K562 (cell line): Measurements from ENCODE around the gene PET100. TPM values are rescaled to one million over a fixed set of nuclear protein-coding genes. Genes with fewer than 3 reads are reported as not detected.

ENCODE experiments used
- HMGN3 ChIP-seq: IDR thresholded peaks from 2 replicates; pipeline ENCODE4 v1.6.1; 2011; ENCODE audit warnings: borderline replicate concordance, low read depth, mild to moderate bottlenecking, mixed read lengths, low read length; ENCODE audit not compliant: insufficient read length; ENCODE audit errors: extremely low read depth
- JUND ChIP-seq, 2 experiments: IDR thresholded peaks; 2 replicates in 1 of 2; 3 replicates in 1 of 2; pipeline ENCODE4 v1.6.1; 2011; ENCODE audit warnings: borderline replicate concordance in 2 of 2, low read depth in 2 of 2, low read length in 2 of 2, improper control_type of control experiment in 1 of 2, missing biosample characterization in 1 of 2, missing genetic modification characterization in 1 of 2, missing genetic modification reagents in 1 of 2
- NFIC ChIP-seq: fragments of 450-650 bp; IDR thresholded peaks from 2 replicates; pipeline ENCODE4 v1.6.1; 2017; ENCODE audit warnings: mild to moderate bottlenecking, inconsistent platforms
- RBM14 ChIP-seq: fragments of 200-400 bp; formaldehyde crosslinking; IDR thresholded peaks from 2 replicates; pipeline ENCODE4 v1.6.1; 2018; ENCODE audit warnings: low read depth, mild to moderate bottlenecking, low read length, moderate library complexity, borderline replicate concordance; ENCODE audit not compliant: insufficient read depth
- SPI1 ChIP-seq: IDR thresholded peaks from 2 replicates; pipeline ENCODE4 v1.6.1; 2011; ENCODE audit warnings: low read depth, low read length, control low read depth, borderline replicate concordance
- polyA plus RNA-seq, 8 experiments: library from polyadenylated mRNA; depleted of rRNA in 4 of 8; stranded (reverse) in 5 of 8; unstranded in 3 of 8; fragments of >200 nt; fragmentation: Nextera tagmentation in 2 of 8; fragmentation: Illumina TruSeq in 1 of 8; extraction: Ambion mirVana in 2 of 8; extraction: Trizol in 1 of 8; gene quantifications; 2 replicates each; pipeline versions ENCODE4 v1.2.1 to v1.2.3, GENCODE V29; 2011 to 2014; ENCODE audit warnings: inconsistent platforms in 1 of 8, missing spikeins in 1 of 8
- total RNA-seq, 7 experiments: library from RNA; depleted of rRNA in 6 of 7; stranded (reverse); fragments of >200 nt in 6 of 7; fragmentation: Illumina TruSeq in 2 of 7; extraction: Trizol in 2 of 7; gene quantifications; 2 replicates each; pipeline versions ENCODE4 v1.2.1 to v1.2.3, GENCODE V29; 2011 to 2021; ENCODE audit warnings: low replicate concordance in 1 of 7
- TF ChIP-seq, protein P1 (sequence below): fragments of 250-450 bp; sonication (Bioruptor Pico); IDR thresholded peaks from 2 replicates; pipeline ENCODE4 v1.5.0; 2022; ENCODE audit warnings: mild to moderate bottlenecking
- TF ChIP-seq, protein P2 (sequence below), 2 experiments: fragments of 450-650 bp; IDR thresholded peaks; 2 replicates each; pipeline ENCODE4 v1.6.1; 2018; ENCODE audit warnings: mild to moderate bottlenecking in 2 of 2, low read depth in 1 of 2; ENCODE audit not compliant: partially characterized antibody in 2 of 2

PET100 gene
- total and polyA plus RNA-seq, 9 of the 15 experiments (the other 6 are each of a cell fraction or from before 2014, with no cell fraction given): 62.3 to 351 (median 98.3) TPM

DNA sequence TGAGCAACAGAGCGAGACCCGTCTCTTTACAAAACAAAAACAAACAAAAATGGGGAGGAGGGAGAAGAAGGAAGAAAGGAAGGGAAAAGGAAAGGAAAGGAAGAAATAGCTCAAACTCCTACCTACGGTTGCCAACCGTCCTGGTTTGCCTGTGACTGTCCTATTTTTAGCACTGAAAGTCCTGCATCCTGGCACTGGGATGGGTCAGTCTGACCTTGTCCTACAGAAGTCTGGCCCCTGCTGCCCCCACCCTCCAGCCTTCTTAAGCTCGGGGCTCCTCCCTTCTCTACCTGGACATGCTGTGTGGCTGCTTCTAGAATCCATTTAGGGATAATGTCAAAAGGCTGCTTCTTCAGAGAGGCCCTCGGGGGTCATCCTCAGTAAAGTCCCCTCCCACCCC, 6.1 kb downstream of the PET100 start (continued):
- TF ChIP-seq RBM14: no peak
- no peak for TF ChIP-seq SPI1
- no peak for TF ChIP-seq HMGN3
- no peak for TF ChIP-seq JUND (IDR thresholded peaks at IDR 0.05; ENCODE audit: borderline replicate concordance, low read depth, low read length)
- TF ChIP-seq JUND (tag; IDR thresholded peaks at IDR 0.05; ENCODE audit: borderline replicate concordance, low read depth, low read length): no peak
- TF ChIP-seq, protein P1, sequence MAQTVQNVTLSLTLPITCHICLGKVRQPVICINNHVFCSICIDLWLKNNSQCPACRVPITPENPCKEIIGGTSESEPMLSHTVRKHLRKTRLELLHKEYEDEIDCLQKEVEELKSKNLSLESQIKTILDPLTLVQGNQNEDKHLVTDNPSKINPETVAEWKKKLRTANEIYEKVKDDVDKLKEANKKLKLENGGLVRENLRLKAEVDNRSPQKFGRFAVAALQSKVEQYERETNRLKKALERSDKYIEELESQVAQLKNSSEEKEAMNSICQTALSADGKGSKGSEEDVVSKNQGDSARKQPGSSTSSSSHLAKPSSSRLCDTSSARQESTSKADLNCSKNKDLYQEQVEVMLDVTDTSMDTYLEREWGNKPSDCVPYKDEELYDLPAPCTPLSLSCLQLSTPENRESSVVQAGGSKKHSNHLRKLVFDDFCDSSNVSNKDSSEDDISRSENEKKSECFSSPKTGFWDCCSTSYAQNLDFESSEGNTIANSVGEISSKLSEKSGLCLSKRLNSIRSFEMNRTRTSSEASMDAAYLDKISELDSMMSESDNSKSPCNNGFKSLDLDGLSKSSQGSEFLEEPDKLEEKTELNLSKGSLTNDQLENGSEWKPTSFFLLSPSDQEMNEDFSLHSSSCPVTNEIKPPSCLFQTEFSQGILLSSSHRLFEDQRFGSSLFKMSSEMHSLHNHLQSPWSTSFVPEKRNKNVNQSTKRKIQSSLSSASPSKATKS (CRISPR knock-in tag): no peak
- no peak for TF ChIP-seq NFIC
- TF ChIP-seq, protein P2, sequence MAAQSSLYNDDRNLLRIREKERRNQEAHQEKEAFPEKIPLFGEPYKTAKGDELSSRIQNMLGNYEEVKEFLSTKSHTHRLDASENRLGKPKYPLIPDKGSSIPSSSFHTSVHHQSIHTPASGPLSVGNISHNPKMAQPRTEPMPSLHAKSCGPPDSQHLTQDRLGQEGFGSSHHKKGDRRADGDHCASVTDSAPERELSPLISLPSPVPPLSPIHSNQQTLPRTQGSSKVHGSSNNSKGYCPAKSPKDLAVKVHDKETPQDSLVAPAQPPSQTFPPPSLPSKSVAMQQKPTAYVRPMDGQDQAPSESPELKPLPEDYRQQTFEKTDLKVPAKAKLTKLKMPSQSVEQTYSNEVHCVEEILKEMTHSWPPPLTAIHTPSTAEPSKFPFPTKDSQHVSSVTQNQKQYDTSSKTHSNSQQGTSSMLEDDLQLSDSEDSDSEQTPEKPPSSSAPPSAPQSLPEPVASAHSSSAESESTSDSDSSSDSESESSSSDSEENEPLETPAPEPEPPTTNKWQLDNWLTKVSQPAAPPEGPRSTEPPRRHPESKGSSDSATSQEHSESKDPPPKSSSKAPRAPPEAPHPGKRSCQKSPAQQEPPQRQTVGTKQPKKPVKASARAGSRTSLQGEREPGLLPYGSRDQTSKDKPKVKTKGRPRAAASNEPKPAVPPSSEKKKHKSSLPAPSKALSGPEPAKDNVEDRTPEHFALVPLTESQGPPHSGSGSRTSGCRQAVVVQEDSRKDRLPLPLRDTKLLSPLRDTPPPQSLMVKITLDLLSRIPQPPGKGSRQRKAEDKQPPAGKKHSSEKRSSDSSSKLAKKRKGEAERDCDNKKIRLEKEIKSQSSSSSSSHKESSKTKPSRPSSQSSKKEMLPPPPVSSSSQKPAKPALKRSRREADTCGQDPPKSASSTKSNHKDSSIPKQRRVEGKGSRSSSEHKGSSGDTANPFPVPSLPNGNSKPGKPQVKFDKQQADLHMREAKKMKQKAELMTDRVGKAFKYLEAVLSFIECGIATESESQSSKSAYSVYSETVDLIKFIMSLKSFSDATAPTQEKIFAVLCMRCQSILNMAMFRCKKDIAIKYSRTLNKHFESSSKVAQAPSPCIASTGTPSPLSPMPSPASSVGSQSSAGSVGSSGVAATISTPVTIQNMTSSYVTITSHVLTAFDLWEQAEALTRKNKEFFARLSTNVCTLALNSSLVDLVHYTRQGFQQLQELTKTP (IDR thresholded peaks at IDR 0.05; ENCODE audit: low read depth in 1 of 2, partially characterized antibody in 2 of 2): no peak
